Neuronal stem cell (in vitro differentiated cells): ENCODE results near the gene RASA3.
A peak's percentile ranks its signal among the peaks of the same experiment; 100 is the strongest.

ENCODE experiments used
- DNase-seq: peaks from one replicate; pipeline ENCODE4 v3.0.0-alpha.2; 2013; ENCODE audit warnings: low spot score
- H2AFZ ChIP-seq: one replicate; pipeline ENCODE4 v1.6.1; 2013; ENCODE audit warnings: mild to moderate bottlenecking, low read length, inconsistent platforms
- H2AK5ac ChIP-seq: 2 replicates; pipeline ENCODE4 v1.6.1; 2013; ENCODE audit warnings: low read depth, mild to moderate bottlenecking, inconsistent platforms, low read length, moderate library complexity, mixed read lengths
- H2BK120ac ChIP-seq: 2 replicates; pipeline ENCODE4 v1.6.1; 2013; ENCODE audit warnings: low read depth, mild to moderate bottlenecking, inconsistent platforms, low read length, moderate library complexity, mixed read lengths
- H2BK12ac ChIP-seq: one replicate; pipeline ENCODE4 v1.6.1; 2013; ENCODE audit warnings: low read length, inconsistent platforms
- H2BK15ac ChIP-seq: 2 replicates; pipeline ENCODE4 v1.6.1; 2013; ENCODE audit warnings: mild to moderate bottlenecking, low read length, inconsistent platforms, mixed read lengths
- H2BK5ac ChIP-seq: one replicate; pipeline ENCODE4 v1.6.1; 2013; ENCODE audit warnings: inconsistent platforms, mild to moderate bottlenecking, low read length, moderate library complexity
- H3K14ac ChIP-seq: one replicate; pipeline ENCODE4 v1.6.1; 2013; ENCODE audit warnings: low read length, inconsistent platforms
- H3K18ac ChIP-seq: 2 replicates; pipeline ENCODE4 v1.6.1; 2013; ENCODE audit warnings: low read length, inconsistent platforms
- H3K23ac ChIP-seq: 2 replicates; pipeline ENCODE4 v1.6.1; 2013; ENCODE audit warnings: low read depth, mild to moderate bottlenecking, mixed read lengths, low read length, inconsistent platforms; ENCODE audit not compliant: poor library complexity
- H3K27ac ChIP-seq: replicated peaks from 3 replicates; pipeline ENCODE4 v1.5.1; 2013; ENCODE audit warnings: low read length, inconsistent platforms
- H3K27me3 ChIP-seq, 3 experiments: 2 replicates each; pipeline ENCODE4 v1.6.1; 2013; ENCODE audit warnings: low read length in 3 of 3, mild to moderate bottlenecking in 2 of 3, inconsistent platforms in 1 of 3, low read depth in 1 of 3, mixed read lengths in 1 of 3, moderate library complexity in 1 of 3; ENCODE audit not compliant: control insufficient read depth in 3 of 3, insufficient read depth in 3 of 3
- H3K36me3 ChIP-seq, 2 donors: replicated peaks in 1 of 2; 2 replicates each; pipeline ENCODE4 v1.6.1; 2013; ENCODE audit warnings: low read length in 2 of 2; ENCODE audit not compliant: control insufficient read depth in 2 of 2, insufficient read depth in 2 of 2
- H3K4ac ChIP-seq: 2 replicates; pipeline ENCODE4 v1.6.1; 2013; ENCODE audit warnings: inconsistent platforms, mild to moderate bottlenecking, low read length, moderate library complexity
- H3K4me1 ChIP-seq, 2 donors: 1 replicate in 1 of 2; 2 replicates in 1 of 2; pipeline ENCODE4 v1.6.1; 2013; ENCODE audit warnings: low read length in 2 of 2, low read depth in 1 of 2; ENCODE audit not compliant: control insufficient read depth in 2 of 2, insufficient read depth in 1 of 2
- H3K4me2 ChIP-seq: one replicate; pipeline ENCODE4 v1.6.1; 2013; ENCODE audit warnings: mild to moderate bottlenecking, low read length, inconsistent platforms; ENCODE audit not compliant: insufficient read depth, poor library complexity, severe bottlenecking
- H3K4me3 ChIP-seq, 2 donors: 2 replicates each; pipeline ENCODE4 v1.5.1; 2013; ENCODE audit warnings: low read length in 2 of 2, mild to moderate bottlenecking in 2 of 2, inconsistent platforms in 1 of 2, moderate library complexity in 1 of 2
- H3K79me1 ChIP-seq: one replicate; pipeline ENCODE4 v1.6.1; 2013; ENCODE audit warnings: low read depth, mild to moderate bottlenecking, inconsistent platforms, low read length, moderate library complexity
- H3K9ac ChIP-seq: one replicate; pipeline ENCODE4 v1.6.1; 2013; ENCODE audit warnings: mild to moderate bottlenecking, low read depth, low read length, inconsistent platforms; ENCODE audit not compliant: poor library complexity
- H3K9me3 ChIP-seq, 2 donors: replicated peaks in 1 of 2; 2 replicates each; pipeline versions ENCODE3 to v1.6.1; 2013; ENCODE audit warnings: low read length in 2 of 2, mild to moderate bottlenecking in 2 of 2, inconsistent platforms in 1 of 2, low read depth in 1 of 2, mixed read lengths in 1 of 2, moderate library complexity in 1 of 2; ENCODE audit not compliant: control insufficient read depth in 2 of 2, insufficient read depth in 1 of 2
- H4K8ac ChIP-seq: one replicate; pipeline ENCODE4 v1.6.1; 2013; ENCODE audit warnings: low read depth, mild to moderate bottlenecking, inconsistent platforms, low read length, moderate library complexity
- H4K91ac ChIP-seq: one replicate; pipeline ENCODE4 v1.6.1; 2013; ENCODE audit warnings: low read length, low read depth, mild to moderate bottlenecking, inconsistent platforms; ENCODE audit not compliant: poor library complexity
- WGBS, 2 donors: extraction: QIAGEN DNeasy Blood & Tissue Kit; methylation state at CpG; one replicate each; pipeline ENCODE4 v1.1.7; 2013; ENCODE audit warnings: missing lambda C conversion rate in 2 of 2, mixed read lengths in 1 of 2; ENCODE audit not compliant: insufficient read length in 2 of 2, insufficient replicate concordance in 1 of 2; ENCODE audit errors: extremely low coverage in 2 of 2; 5-methylcytosine and 5-hydroxymethylcytosine counted together

Gene RASA3

GRCh38 chr13:113991676-113992179 lies 140.7 kb downstream of the RASA3 start:
- Histone ChIP-seq H2BK120ac (no peak overlapping the region), H3K14ac (no peak overlapping the region), H3K4ac (no peak overlapping the region), H3K79me1 (peaks cover 3% of the 10 kb centered on the region), H3K36me3 (peaks cover 19 to 56% of the 10 kb centered on the region in 2 donors), H3K9ac (peak overlapping the region; percentile 33), H3K27ac (no peak overlapping the region), H2AK5ac (no peak overlapping the region), H3K4me3 (peak overlapping the region in 1 of 2 donors; percentile 65), H3K18ac (no peak overlapping the region), H3K4me2 (no peak overlapping the region), H2BK15ac (no peak overlapping the region), H2AFZ (no peak overlapping the region), H2BK5ac (no peak overlapping the region), H3K23ac (peak overlapping the region; percentile 71), H4K8ac (no peak overlapping the region), H3K9me3 (peaks cover 0 to 9% of the 10 kb centered on the region in 2 donors), H3K4me1 (peaks cover 0 to 1% of the 10 kb centered on the region in 2 donors), H4K91ac (no peak overlapping the region), H3K27me3 (peaks cover 0 to 2% (median 0%) of the 10 kb centered on the region in 3 experiments), H2BK12ac (no peak overlapping the region)
- DNase-seq: no peak
- WGBS, 2 donors: no CpG with 5 or more reads among the region's 11 CpGs

- no CpG with 5 or more reads among the region's 10 CpGs for WGBS, 2 donors
- Histone ChIP-seq H4K91ac (no peak overlapping the region), H3K79me1 (peaks cover 3% of the 10 kb centered on the region), H3K27ac (no peak overlapping the region), H3K9me3 (peaks cover 0 to 9% of the 10 kb centered on the region in 2 donors), H2AFZ (no peak overlapping the region), H2BK15ac (no peak overlapping the region), H3K4me3 (no peak overlapping the region), H3K4me2 (no peak overlapping the region), H2AK5ac (no peak overlapping the region), H3K18ac (no peak overlapping the region), H3K23ac (no peak overlapping the region), H3K4me1 (peaks cover 0 to 1% of the 10 kb centered on the region in 2 donors), H2BK5ac (no peak overlapping the region), H3K36me3 (peaks cover 16 to 51% of the 10 kb centered on the region in 2 donors), H3K4ac (no peak overlapping the region), H2BK12ac (no peak overlapping the region), H3K9ac (no peak overlapping the region), H2BK120ac (no peak overlapping the region), H3K27me3 (peaks cover 0 to 2% (median 0%) of the 10 kb centered on the region in 3 experiments), H4K8ac (no peak overlapping the region), H3K14ac (no peak overlapping the region)
- no peak for DNase-seq
Measured at GRCh38 chr13:113991191-113991669, 141.2 kb downstream of the RASA3 start.

DNA sequence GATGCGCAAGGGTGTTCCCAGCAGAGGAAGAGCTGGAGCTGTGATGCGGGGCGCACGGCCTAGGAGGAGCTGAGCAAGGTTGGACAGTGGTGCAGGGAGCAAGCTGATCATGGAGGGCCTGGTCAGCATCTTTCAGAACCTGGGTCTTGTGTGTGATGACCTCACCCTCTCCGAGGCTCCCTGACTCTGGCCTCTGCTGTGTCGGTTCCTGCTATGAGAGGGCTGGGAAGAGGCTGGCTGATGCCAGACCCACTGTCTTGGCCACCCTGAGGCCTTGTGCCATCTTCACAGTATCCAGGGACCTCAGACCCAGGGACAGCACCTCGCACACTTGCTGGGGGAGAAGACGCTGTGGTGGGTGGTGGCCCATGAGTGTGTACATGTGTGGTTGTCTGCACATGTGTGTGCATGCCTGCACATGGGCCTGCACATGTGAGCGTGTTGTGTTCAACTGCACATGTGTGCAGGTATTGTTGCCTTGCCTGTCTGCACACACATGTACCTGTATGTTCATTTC lies 142.0 kb downstream of the RASA3 start:
- Histone ChIP-seq H3K23ac (peak overlapping the region; percentile 91), H3K27me3 (peaks cover 0 to 2% (median 0%) of the 10 kb centered on the region in 3 experiments), H3K4me1 (peaks cover 0 to 1% of the 10 kb centered on the region in 2 donors), H3K4ac (peak overlapping the region; percentile 26), H3K79me1 (peaks cover 2% of the 10 kb centered on the region), H3K9ac (peak overlapping the region; percentile 50), H2BK120ac (no peak overlapping the region), H3K4me2 (no peak overlapping the region), H2AFZ (no peak overlapping the region), H3K9me3 (peaks cover 0 to 9% of the 10 kb centered on the region in 2 donors), H4K8ac (peak overlapping the region; percentile 29), H2BK15ac (no peak overlapping the region), H3K18ac (peak overlapping the region; percentile 71), H4K91ac (no peak overlapping the region), H3K36me3 (peaks cover 16 to 49% of the 10 kb centered on the region in 2 donors), H3K27ac (no peak overlapping the region), H2AK5ac (peak overlapping the region; percentile 39), H3K4me3 (peak overlapping the region in 1 of 2 donors; percentile 40), H2BK12ac (no peak overlapping the region), H3K14ac (peak overlapping the region; percentile 39), H2BK5ac (peak overlapping the region; percentile 45)
- DNase-seq: no peak
- no CpG with 5 or more reads among the region's 9 CpGs for WGBS, 2 donors

DNA sequence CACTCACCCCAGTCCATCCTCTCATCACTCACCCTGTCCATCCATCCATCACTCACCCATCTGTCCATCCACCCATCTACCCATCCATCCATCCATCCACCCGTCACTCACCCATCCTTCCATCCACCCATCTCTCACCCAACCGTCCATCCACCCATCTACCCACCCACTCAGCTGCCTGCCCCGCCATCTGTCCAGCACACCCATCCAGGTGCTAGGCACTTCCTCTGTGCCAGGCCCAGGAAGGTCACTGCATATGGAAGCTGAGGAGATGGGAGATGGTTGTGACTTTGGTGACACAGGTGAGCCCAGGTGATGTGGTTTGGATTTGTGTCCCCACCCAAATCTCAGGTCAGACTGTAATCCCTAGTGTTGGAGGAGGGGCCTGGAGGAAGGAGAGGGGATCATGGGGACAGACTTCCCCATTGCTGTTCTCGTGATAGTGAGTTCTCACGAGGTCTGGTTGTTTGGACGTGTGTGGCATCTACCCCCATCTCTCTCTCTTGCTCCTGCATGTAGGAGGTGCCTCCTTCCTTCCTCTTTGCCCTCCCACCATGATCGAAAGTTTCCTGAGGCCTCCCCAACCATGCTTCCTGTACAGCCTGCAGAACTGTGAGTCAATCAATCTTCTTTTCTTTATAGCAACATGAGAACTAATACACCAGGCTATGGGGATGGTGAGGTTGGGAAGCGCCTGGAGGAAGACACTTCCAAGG lies 142.7 kb downstream of the RASA3 start:
- Histone ChIP-seq H3K27ac (no peak overlapping the region), H3K79me1 (peaks cover 2% of the 10 kb centered on the region)

More for the DNA sequence above, 142.7 kb downstream of the RASA3 start:
- Histone ChIP-seq H3K9me3 (peaks cover 0 to 9% of the 10 kb centered on the region in 2 donors), H2AK5ac (peak overlapping the region; percentile 39), H4K8ac (no peak overlapping the region), H3K4me2 (no peak overlapping the region), H2BK120ac (no peak overlapping the region), H3K18ac (no peak overlapping the region), H3K4me3 (peak overlapping the region in 1 of 2 donors; percentile 44), H2BK5ac (peak overlapping the region; percentile 45), H2AFZ (no peak overlapping the region), H3K14ac (no peak overlapping the region), H3K27me3 (peaks cover 0 to 2% (median 0%) of the 10 kb centered on the region in 3 experiments), H3K4ac (no peak overlapping the region), H3K23ac (peak overlapping the region; percentile 45), H2BK12ac (no peak overlapping the region), H3K4me1 (peaks cover 0 to 1% of the 10 kb centered on the region in 2 donors), H3K9ac (no peak overlapping the region), H4K91ac (no peak overlapping the region), H2BK15ac (no peak overlapping the region), H3K36me3 (peaks cover 16 to 43% of the 10 kb centered on the region in 2 donors)
- 100% methylated on average over 2 of the region's 8 CpGs; no CpG with 5 or more reads in 1 of the 2 donors for WGBS, 2 donors
- no peak for DNase-seq
